ENCODE results near the gene RARRES2. TPM values are rescaled to one million over a fixed set of nuclear protein-coding genes. Genes with fewer than 3 reads are reported as not detected.

RARRES2 gene
- total RNA-seq, 1 experiment from 2014 or later, result not detected

DNA sequence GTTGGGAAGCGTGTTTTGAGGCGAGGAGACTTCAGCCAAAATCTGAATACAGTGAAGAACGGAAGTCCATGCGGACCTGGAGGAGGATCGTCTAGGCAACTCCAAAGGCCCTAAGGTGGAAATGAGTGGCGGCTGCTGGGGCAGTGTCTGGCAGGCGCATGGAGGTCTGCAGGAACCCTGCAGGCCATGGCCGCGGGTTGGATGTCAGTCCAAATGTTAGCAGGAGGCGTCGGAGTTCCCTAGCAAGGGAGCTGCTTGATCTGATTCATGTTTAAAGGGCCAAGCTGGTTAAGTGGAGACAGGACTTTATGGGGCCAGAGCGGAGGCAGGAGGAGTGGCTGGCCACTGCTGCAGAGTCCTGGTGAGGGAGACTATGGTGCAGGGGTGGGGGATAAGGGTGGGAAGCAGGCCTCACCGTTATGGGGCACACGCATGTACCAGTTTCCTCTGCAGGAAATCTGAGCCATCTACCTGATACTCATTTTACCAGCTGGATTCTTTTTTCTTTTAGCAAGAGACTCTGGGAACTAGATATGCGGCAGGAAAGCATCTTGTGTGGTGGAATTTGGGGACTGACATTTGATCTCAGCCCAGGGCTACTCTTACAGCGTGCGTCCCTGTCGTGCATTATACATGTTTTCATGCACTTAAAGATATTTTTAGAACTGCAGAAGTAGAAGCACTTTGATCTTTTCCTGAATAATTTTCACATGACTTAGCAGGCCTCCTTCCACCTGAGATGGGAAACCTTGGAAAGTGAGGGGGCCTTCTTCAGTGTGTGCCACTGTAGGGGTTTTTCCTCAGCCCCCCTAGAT is 20.6 kb upstream of the RARRES2 start:
- Histone ChIP-seq H3K4me3 (no peak overlapping the region), H4K20me1 (ENCODE audit: insufficient read depth) (no peaks in the 10 kb centered on the region), H3F3A (ENCODE audit: insufficient read depth, low read depth) (peaks cover 9% of the 10 kb centered on the region), H3K9me3 (ENCODE audit: insufficient read depth, low read depth) (no peaks in the 10 kb centered on the region), H3K4me2 (no peak overlapping the region), H3K36me3 (ENCODE audit: low read depth) (no peaks in the 10 kb centered on the region), H3K27me3 (ENCODE audit: insufficient read depth, low read depth) (no peaks in the 10 kb centered on the region), H3K27ac (no peak overlapping the region), H3K9me2 (ENCODE audit: insufficient read depth) (no peaks in the 10 kb centered on the region), H3K4me1 (replicated peaks; ENCODE audit: insufficient read depth) (peaks cover 16% of the 10 kb centered on the region), H3K79me2 (ENCODE audit: low read depth) (no peaks in the 10 kb centered on the region), H2AFZ (no peak overlapping the region)
- no peak for TF ChIP-seq EZH2 (IDR thresholded peaks at IDR 0.05; ENCODE audit: low read depth)
- TF ChIP-seq, protein P1, sequence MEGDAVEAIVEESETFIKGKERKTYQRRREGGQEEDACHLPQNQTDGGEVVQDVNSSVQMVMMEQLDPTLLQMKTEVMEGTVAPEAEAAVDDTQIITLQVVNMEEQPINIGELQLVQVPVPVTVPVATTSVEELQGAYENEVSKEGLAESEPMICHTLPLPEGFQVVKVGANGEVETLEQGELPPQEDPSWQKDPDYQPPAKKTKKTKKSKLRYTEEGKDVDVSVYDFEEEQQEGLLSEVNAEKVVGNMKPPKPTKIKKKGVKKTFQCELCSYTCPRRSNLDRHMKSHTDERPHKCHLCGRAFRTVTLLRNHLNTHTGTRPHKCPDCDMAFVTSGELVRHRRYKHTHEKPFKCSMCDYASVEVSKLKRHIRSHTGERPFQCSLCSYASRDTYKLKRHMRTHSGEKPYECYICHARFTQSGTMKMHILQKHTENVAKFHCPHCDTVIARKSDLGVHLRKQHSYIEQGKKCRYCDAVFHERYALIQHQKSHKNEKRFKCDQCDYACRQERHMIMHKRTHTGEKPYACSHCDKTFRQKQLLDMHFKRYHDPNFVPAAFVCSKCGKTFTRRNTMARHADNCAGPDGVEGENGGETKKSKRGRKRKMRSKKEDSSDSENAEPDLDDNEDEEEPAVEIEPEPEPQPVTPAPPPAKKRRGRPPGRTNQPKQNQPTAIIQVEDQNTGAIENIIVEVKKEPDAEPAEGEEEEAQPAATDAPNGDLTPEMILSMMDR (conservative IDR thresholded peaks at IDR 0.05), result no peak
- BruUV-seq (replicated peaks), result no TSS peak
- intact Hi-C loops (cut with micrococcal nuclease; ENCODE audit: unreplicated experiment), result loop anchor here (2.0 kb wide), 2 partner anchors 17 to 43 kb away; partner anchors contain the start of gene ZNF775
- CTCF ChIA-PET, result interaction anchor here (0.5 kb wide), 1 partner anchor 701 kb away, joined by 3 read pairs; no protein-coding TSS in a partner anchor
- no peak for DNase-seq
- POLR2A ChIA-PET (ENCODE audit: unreplicated experiment), result no interaction called here

DNA sequence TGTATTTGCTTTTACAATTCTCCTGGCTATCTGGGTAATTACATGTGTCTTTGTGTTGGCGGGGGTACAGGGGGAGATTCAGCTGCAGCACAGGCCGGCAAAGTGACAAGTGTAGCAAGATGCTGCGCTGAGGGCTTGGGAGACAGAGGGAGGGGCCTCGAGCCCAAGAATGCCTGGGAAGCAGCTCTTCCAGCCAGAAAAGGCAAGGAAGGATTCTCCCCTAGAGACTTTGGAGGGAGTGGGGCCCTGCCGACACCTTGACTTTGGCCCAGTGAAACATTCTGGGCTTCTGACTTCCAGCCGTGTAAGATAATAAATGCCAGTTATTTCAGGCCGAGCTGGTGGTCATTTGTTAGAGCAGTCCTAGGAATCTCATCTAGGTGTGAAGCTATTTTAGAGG is 20.0 kb upstream of the RARRES2 start:
- POLR2A ChIA-PET (ENCODE audit: unreplicated experiment), result no interaction called here
- Histone ChIP-seq H3K79me2 (ENCODE audit: low read depth) (no peaks in the 10 kb centered on the region), H3K9me2 (ENCODE audit: insufficient read depth) (no peaks in the 10 kb centered on the region), H3K27ac (no peak overlapping the region), H3F3A (ENCODE audit: insufficient read depth, low read depth) (peaks cover 8% of the 10 kb centered on the region), H3K4me3 (no peak overlapping the region), H4K20me1 (ENCODE audit: insufficient read depth) (no peaks in the 10 kb centered on the region), H3K36me3 (ENCODE audit: low read depth) (no peaks in the 10 kb centered on the region), H3K4me1 (replicated peaks; ENCODE audit: insufficient read depth) (peaks cover 13% of the 10 kb centered on the region), H2AFZ (no peak overlapping the region), H3K4me2 (no peak overlapping the region), H3K27me3 (ENCODE audit: insufficient read depth, low read depth) (no peaks in the 10 kb centered on the region), H3K9me3 (ENCODE audit: insufficient read depth, low read depth) (no peaks in the 10 kb centered on the region)
- TF ChIP-seq EZH2 (IDR thresholded peaks at IDR 0.05; ENCODE audit: low read depth), result no peak
- TF ChIP-seq, protein P1 (conservative IDR thresholded peaks at IDR 0.05), result no peak
- BruUV-seq (replicated peaks), result no TSS peak
- CTCF ChIA-PET, result no interaction called here
- intact Hi-C loops (cut with micrococcal nuclease; ENCODE audit: unreplicated experiment), result no loop called here
- DNase-seq, result no peak

DNA sequence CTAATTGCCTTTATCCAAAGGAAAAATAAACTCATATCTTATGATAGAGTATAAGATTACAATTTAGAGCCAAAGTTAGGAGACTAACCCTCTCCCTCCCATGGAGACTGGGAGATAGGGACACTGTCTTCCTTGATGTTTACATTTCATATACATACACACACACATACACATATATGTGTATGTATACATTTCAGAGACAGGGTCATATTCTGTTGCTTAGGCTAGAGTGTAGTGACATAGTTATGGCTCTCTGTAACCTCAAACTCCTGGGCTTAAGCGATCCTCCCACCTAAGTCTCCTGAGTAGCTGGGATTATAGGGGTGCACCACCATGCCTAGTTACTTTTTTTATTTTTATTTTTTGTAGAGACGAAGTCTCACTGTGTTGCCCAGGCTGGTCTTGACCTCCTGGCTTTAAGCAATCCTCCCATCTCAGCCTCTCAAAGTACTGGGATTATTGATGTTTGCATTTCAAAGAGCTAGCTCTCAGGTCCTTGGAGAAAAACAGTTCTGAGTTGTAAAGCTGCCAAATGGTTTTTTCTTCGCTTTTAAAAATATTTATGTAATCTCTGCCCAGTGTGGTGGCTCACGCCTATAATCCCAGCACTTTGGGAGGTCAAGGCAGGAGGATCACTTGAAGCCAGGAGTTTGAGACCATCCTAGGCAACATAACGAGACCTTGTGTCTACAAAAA is 19.1 kb upstream of the RARRES2 start:
- POLR2A ChIA-PET (ENCODE audit: unreplicated experiment), result no interaction called here
- intact Hi-C loops (cut with micrococcal nuclease; ENCODE audit: unreplicated experiment), result no loop called here
- Histone ChIP-seq H3K27ac (no peak overlapping the region), H3K4me2 (no peak overlapping the region), H3K4me1 (replicated peaks; ENCODE audit: insufficient read depth) (peaks cover 6% of the 10 kb centered on the region), H3K9me2 (ENCODE audit: insufficient read depth) (no peaks in the 10 kb centered on the region), H3K36me3 (ENCODE audit: low read depth) (no peaks in the 10 kb centered on the region), H3K9me3 (ENCODE audit: insufficient read depth, low read depth) (no peaks in the 10 kb centered on the region), H4K20me1 (ENCODE audit: insufficient read depth) (no peaks in the 10 kb centered on the region), H2AFZ (no peak overlapping the region), H3K27me3 (ENCODE audit: insufficient read depth, low read depth) (no peaks in the 10 kb centered on the region), H3K4me3 (no peak overlapping the region), H3K79me2 (ENCODE audit: low read depth) (no peaks in the 10 kb centered on the region), H3F3A (ENCODE audit: insufficient read depth, low read depth) (peaks cover 6% of the 10 kb centered on the region)
- no peak for DNase-seq
- TF ChIP-seq, protein P1 (conservative IDR thresholded peaks at IDR 0.05), result no peak
- TF ChIP-seq EZH2 (IDR thresholded peaks at IDR 0.05; ENCODE audit: low read depth), result no peak
- CTCF ChIA-PET, result no interaction called here
- no TSS peak for BruUV-seq (replicated peaks)

Data from PC-9 (cell line).